ENCODE data around the gene ATP9B.

GRCh38 chr18:79327199-79327721, 258.1 kb downstream of the ATP9B start:
- no peak for TF ChIP-seq YY1 (IDR thresholded peaks at IDR 0.05; ENCODE audit: insufficient read depth, insufficient read length)
- TF ChIP-seq ZNF274 (IDR thresholded peaks at IDR 0.05; ENCODE audit: low read depth, low read length) = no peak
- no peak for TF ChIP-seq SUZ12 (IDR thresholded peaks at IDR 0.05; ENCODE audit: extremely low read depth, insufficient read depth, insufficient read length)
